KOPT-K1 (cell line): ENCODE measurements around the gene SLC29A2.
A peak's percentile ranks its signal among the peaks of the same experiment; 100 is the strongest.

ENCODE experiments used
- H3K27ac ChIP-seq: fragments of 200-600 bp; sonication (generic); 2 replicates; pipeline ENCODE4 v1.5.1; 2016; ENCODE audit warnings: antibody characterized with exemption, mild to moderate bottlenecking, low read depth, low read length; ENCODE audit not compliant: poor library complexity, severe bottlenecking
- H3K36me3 ChIP-seq: fragments of 200-600 bp; sonication (generic); 2 replicates; pipeline ENCODE4 v1.5.1; 2017; ENCODE audit warnings: antibody characterized with exemption, mild to moderate bottlenecking, low read length, moderate library complexity; ENCODE audit not compliant: insufficient read depth
- H3K9me3 ChIP-seq: fragments of 200-600 bp; sonication (generic); 2 replicates; pipeline ENCODE4 v1.5.1; 2017; ENCODE audit warnings: antibody characterized with exemption, low read length, mild to moderate bottlenecking; ENCODE audit not compliant: insufficient read depth, poor library complexity, severe bottlenecking

SLC29A2 gene, protein sequence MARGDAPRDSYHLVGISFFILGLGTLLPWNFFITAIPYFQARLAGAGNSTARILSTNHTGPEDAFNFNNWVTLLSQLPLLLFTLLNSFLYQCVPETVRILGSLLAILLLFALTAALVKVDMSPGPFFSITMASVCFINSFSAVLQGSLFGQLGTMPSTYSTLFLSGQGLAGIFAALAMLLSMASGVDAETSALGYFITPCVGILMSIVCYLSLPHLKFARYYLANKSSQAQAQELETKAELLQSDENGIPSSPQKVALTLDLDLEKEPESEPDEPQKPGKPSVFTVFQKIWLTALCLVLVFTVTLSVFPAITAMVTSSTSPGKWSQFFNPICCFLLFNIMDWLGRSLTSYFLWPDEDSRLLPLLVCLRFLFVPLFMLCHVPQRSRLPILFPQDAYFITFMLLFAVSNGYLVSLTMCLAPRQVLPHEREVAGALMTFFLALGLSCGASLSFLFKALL

GRCh38 chr11:66371627-66372415, at the start of gene SLC29A2:
TSS of gene SLC29A2 (minus strand) at chr11:66371760. CDS start at chr11:66371591, 169 bp downstream.
- Histone ChIP-seq H3K36me3 (no peaks in the 10 kb centered on the region), H3K9me3 (no peaks in the 10 kb centered on the region), H3K27ac (peak within 1 kb of the TSS; percentile 50)

GRCh38 chr11:66420671-66421476, 49.3 kb upstream of the SLC29A2 start, which contains the start of gene NPAS4:
TSS of gene NPAS4 (plus strand) at chr11:66421035. CDS start at chr11:66421180, 145 bp downstream.
- Histone ChIP-seq H3K9me3 (no peaks in the 10 kb centered on the region), H3K27ac (no peak within 1 kb of the TSS), H3K36me3 (no peaks in the 10 kb centered on the region)

DNA sequence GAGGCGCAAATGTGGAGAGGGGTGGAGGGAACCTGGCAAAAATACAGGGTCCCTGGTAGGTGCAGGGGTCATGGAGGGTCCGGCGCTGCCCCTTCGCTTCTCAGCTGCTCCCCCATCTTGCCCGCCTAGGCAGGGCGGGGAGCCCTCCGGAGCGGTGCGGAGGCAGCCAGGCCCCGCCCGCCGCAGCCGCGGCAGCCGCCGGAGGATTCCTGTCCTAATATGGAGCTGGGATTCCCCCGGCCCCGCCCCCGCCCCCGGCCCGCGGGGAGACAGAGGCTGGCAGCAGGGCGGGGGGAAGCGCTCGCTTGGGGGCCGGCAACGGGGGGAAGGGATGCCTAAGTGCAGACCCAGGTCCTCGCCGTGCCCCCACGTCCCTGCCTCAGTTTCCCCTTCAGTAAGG, 48.3 kb upstream of the SLC29A2 start:
- no peaks in the 10 kb centered on the region for H3K36me3 ChIP-seq
- no peak overlapping the region for H3K27ac ChIP-seq
- H3K9me3 ChIP-seq, result no peaks in the 10 kb centered on the region

GRCh38 chr11:66418986-66419308, 47.4 kb upstream of the SLC29A2 start:
- no peaks in the 10 kb centered on the region for H3K9me3 ChIP-seq
- H3K27ac ChIP-seq, result no peak overlapping the region
- no peaks in the 10 kb centered on the region for H3K36me3 ChIP-seq

GRCh38 chr11:66418168-66418985, 46.8 kb upstream of the SLC29A2 start:
- no peak overlapping the region for H3K27ac ChIP-seq
- H3K9me3 ChIP-seq, result no peaks in the 10 kb centered on the region
- H3K36me3 ChIP-seq, result no peaks in the 10 kb centered on the region

DNA sequence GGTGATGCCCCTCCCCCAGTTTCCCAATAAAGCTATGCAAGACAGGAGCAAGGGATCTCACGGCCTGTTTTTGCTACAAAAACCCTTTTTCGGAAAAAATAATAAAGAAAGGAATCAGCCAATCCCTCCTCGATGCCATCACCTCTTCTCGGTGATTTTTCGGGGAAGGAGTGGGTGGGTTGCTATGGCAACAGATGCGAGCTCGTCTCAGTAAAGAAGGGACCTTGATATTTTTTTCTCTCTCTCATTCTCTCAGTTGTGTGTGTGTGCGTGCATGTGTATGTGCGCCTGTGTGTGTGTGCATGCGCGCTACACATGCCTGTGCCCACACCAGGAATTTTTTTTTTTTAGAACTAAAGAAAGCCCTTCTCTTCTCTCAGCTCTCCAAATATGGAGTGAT, 45.4 kb upstream of the SLC29A2 start:
- Histone ChIP-seq H3K36me3 (no peaks in the 10 kb centered on the region), H3K9me3 (no peaks in the 10 kb centered on the region), H3K27ac (no peak overlapping the region)

- no peak overlapping the region for H3K27ac ChIP-seq
- no peaks in the 10 kb centered on the region for H3K9me3 ChIP-seq
- H3K36me3 ChIP-seq, result no peaks in the 10 kb centered on the region
Measured at GRCh38 chr11:66415423-66415822, 43.9 kb upstream of the SLC29A2 start.

- Histone ChIP-seq H3K9me3 (no peaks in the 10 kb centered on the region), H3K36me3 (no peaks in the 10 kb centered on the region), H3K27ac (no peak overlapping the region)
Measured at GRCh38 chr11:66414120-66414934, 42.8 kb upstream of the SLC29A2 start.

DNA sequence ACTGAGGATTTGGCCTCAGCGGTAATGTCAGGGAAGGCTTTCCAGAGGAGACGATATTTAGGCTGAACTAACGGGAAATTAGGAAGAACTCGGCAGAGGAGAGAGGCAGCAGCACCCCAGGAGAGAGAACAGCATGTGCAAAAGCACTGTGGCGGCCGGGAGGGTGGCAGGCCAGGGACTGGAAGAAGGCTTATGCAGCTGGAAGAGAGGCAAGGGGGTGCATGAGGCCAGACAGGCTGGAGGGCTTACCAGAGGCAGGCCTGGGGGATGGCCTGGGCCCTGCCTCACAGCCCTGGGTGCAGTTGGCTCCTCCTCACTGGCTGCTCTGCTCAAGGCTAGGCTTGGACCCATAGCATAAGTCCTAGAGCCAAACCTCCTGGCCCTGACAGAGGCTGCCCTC, 41.6 kb upstream of the SLC29A2 start:
- Histone ChIP-seq H3K27ac (no peak overlapping the region), H3K36me3 (no peaks in the 10 kb centered on the region), H3K9me3 (no peaks in the 10 kb centered on the region)

DNA sequence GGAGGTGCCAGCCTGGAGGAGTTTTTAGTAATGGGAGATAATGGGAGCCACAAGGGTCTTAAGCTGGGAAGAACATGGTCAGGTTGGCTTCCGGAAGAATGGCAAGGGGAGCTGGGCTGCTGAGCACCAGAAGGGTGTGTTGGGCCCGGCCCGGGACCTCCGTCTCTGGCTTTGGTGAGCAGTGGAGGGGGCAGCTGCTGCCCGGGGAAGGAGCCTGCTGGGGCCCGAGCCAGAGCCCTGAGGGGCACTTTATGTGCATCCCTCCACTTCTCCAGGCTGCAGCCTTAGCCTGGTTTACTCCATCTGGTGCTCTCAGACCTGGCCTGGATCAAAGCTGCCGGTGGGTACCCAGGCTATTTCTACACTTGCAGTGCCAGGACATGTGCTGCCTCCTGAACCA, 40.5 kb upstream of the SLC29A2 start:
- Histone ChIP-seq H3K27ac (no peak overlapping the region), H3K9me3 (no peaks in the 10 kb centered on the region), H3K36me3 (no peaks in the 10 kb centered on the region)

DNA sequence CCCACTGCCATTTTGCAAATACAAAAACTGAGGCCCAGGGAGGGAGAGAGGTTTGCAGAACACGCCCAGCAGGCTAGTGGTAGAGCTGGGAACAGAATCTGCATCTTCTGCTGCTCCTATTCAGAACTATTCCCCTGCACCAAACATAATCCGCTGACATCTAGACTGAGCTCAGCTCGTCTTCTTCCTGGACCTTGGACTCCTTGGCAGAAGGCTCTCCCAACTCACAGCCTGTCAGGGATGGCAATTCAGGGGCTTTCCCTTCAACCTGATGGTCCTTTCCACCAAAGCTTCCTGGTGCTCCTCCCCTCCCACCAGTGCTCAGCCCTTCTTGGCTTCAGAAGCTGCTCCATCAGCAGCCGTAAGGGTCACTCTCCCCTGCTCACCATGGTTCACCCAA, 39.8 kb upstream of the SLC29A2 start:
- no peak overlapping the region for H3K27ac ChIP-seq
- H3K9me3 ChIP-seq, result no peaks in the 10 kb centered on the region
- H3K36me3 ChIP-seq, result no peaks in the 10 kb centered on the region

DNA sequence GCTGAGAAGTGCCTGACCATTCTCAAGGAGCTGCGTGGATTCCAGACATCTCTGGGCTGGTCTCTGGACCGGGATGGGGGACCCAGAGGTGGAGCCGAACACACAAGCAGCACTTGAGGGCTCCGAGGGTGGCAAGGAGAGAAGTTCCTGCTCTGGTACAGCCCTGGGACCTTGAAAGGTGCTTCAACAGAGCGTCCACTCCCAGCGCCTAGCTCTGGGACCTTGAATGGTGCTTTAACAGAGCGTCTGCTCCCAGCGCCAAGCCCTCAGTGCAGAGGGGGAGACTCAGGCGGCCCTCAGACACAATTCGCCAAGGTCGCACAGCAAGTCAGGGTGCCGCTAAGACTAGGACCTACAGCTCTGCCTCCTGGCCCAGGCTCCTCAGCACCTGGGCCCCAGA, 38.6 kb upstream of the SLC29A2 start:
- Histone ChIP-seq H3K27ac (no peak overlapping the region), H3K36me3 (no peaks in the 10 kb centered on the region), H3K9me3 (no peaks in the 10 kb centered on the region)

DNA sequence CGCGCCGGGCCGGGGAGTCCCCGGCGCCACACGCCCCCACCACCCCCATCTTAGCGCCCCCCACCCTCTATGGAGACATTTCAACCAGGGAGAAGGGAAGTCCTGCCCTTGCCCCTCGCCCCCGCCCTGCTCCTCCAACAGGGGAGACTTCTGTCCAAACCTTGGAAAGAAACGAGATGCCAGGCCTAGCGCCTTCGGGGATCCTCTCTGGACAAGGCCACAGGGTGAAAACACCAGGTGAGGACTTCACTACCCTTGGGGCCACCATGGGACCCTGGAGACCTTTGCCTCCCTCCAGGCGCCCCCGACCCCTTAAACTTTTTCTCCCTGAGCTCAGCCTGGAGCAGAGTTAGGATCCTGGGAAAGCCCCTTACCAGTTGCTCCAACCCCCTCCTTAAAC, 37.7 kb upstream of the SLC29A2 start:
- no peaks in the 10 kb centered on the region for H3K36me3 ChIP-seq
- no peaks in the 10 kb centered on the region for H3K9me3 ChIP-seq
- H3K27ac ChIP-seq, result no peak overlapping the region
